CD14-positive monocyte (primary cell): ENCODE measurements around the gene UNC5C. TPM values are rescaled to one million over a fixed set of nuclear protein-coding genes. Genes with fewer than 3 reads are reported as not detected.

Experiments used
- DNase-seq, 3 donors: peaks; one replicate each; pipeline ENCODE4 v3.0.0-alpha.2; 2011 to 2022
- H2AFZ ChIP-seq: 2 replicates; pipeline ENCODE4 v1.6.0; 2012; ENCODE audit warnings: mild to moderate bottlenecking, low read depth, low read length, inconsistent platforms; ENCODE audit not compliant: insufficient read depth, poor library complexity, severe bottlenecking
- H3K27ac ChIP-seq, 2 donors: 1 replicate in 1 of 2; 2 replicates in 1 of 2; pipeline ENCODE4 v1.5.1; 2012 to 2013; ENCODE audit warnings: low read length in 2 of 2, control low read depth in 1 of 2, inconsistent platforms in 1 of 2, low read depth in 1 of 2, mild to moderate bottlenecking in 1 of 2
- H3K27me3 ChIP-seq, 2 donors: one replicate each; pipeline versions ENCODE4 v1.6.0 to v1.6.1; 2011 to 2013; ENCODE audit warnings: low read length in 2 of 2; ENCODE audit not compliant: control insufficient read depth in 2 of 2, insufficient read depth in 2 of 2
- H3K36me3 ChIP-seq, 2 donors: replicated peaks in 1 of 2; 1 replicate in 1 of 2; 2 replicates in 1 of 2; pipeline versions ENCODE4 v1.5.1 to v1.6.1; 2012 to 2013; ENCODE audit warnings: low read length in 2 of 2, control low read depth in 1 of 2, inconsistent platforms in 1 of 2, mild to moderate bottlenecking in 1 of 2; ENCODE audit not compliant: insufficient read depth in 2 of 2, control insufficient read depth in 1 of 2
- H3K4me1 ChIP-seq, 2 donors: 1 replicate in 1 of 2; 2 replicates in 1 of 2; pipeline versions ENCODE4 v1.5.1 to v1.6.1; 2012 to 2013; ENCODE audit warnings: low read length in 2 of 2, control low read depth in 1 of 2, inconsistent platforms in 1 of 2, mild to moderate bottlenecking in 1 of 2, moderate library complexity in 1 of 2; ENCODE audit not compliant: insufficient read depth in 2 of 2, control insufficient read depth in 1 of 2
- H3K4me2 ChIP-seq: replicated peaks from 2 replicates; pipeline ENCODE3; 2012; ENCODE audit warnings: low read length, moderate library complexity, mild to moderate bottlenecking; ENCODE audit not compliant: poor library complexity, severe bottlenecking; ENCODE audit errors: extremely low read depth
- H3K4me3 ChIP-seq, 3 experiments: fragments of 200-600 bp in 1 of 3; sonication (generic) in 1 of 3; replicated peaks in 1 of 3; 1 replicate in 2 of 3; 2 replicates in 1 of 3; pipeline ENCODE4 v1.5.1; 2011 to 2013; ENCODE audit warnings: low read length in 3 of 3, mild to moderate bottlenecking in 3 of 3, control low read depth in 2 of 3, low read depth in 2 of 3, inconsistent platforms in 1 of 3, moderate library complexity in 1 of 3
- H3K79me2 ChIP-seq: 2 replicates; pipeline ENCODE4 v1.6.0; 2012; ENCODE audit warnings: mild to moderate bottlenecking, control low read depth, inconsistent platforms, low read length, moderate library complexity; ENCODE audit not compliant: insufficient read depth
- H3K9ac ChIP-seq: 2 replicates; pipeline ENCODE4 v1.6.0; 2017; ENCODE audit warnings: low read length, mild to moderate bottlenecking; ENCODE audit not compliant: insufficient read depth, poor library complexity, severe bottlenecking
- H3K9me3 ChIP-seq, 2 donors: replicated peaks in 1 of 2; 1 replicate in 1 of 2; 2 replicates in 1 of 2; pipeline versions ENCODE4 v1.5.1 to v1.6.1; 2012 to 2013; ENCODE audit warnings: low read length in 2 of 2, control low read depth in 1 of 2; ENCODE audit not compliant: control insufficient read depth in 1 of 2, insufficient read depth in 1 of 2
- H4K20me1 ChIP-seq: 2 replicates; pipeline ENCODE4 v1.6.0; 2012; ENCODE audit warnings: mild to moderate bottlenecking, low read length, control low read depth, moderate library complexity; ENCODE audit not compliant: insufficient read depth
- H3K27ac Mint-ChIP-seq, 7 donors: one replicate each; pipeline ENCODE4 v1.8.0; 2020; ENCODE audit warnings: mild to moderate bottlenecking in 7 of 7, mixed read lengths in 7 of 7, moderate library complexity in 6 of 7, inconsistent platforms in 2 of 7
- H3K27me3 Mint-ChIP-seq, 3 donors: one replicate each; pipeline ENCODE4 v1.8.0; 2021 to 2022; ENCODE audit warnings: low read depth in 3 of 3, mild to moderate bottlenecking in 3 of 3, mixed read lengths in 3 of 3, moderate library complexity in 3 of 3, inconsistent platforms in 1 of 3
- H3K36me3 Mint-ChIP-seq, 2 donors: one replicate each; pipeline ENCODE4 v1.8.0; 2020; ENCODE audit warnings: mixed read lengths in 2 of 2, inconsistent platforms in 1 of 2, mild to moderate bottlenecking in 1 of 2
- H3K4me1 Mint-ChIP-seq: one replicate; pipeline ENCODE4 v1.8.0; 2020; ENCODE audit warnings: mild to moderate bottlenecking, mixed read lengths
- H3K4me3 Mint-ChIP-seq, 2 donors: one replicate each; pipeline ENCODE4 v1.8.0; 2020; ENCODE audit warnings: mild to moderate bottlenecking in 2 of 2, mixed read lengths in 2 of 2, moderate library complexity in 1 of 2
- H3K9me3 Mint-ChIP-seq, 7 donors: one replicate each; pipeline ENCODE4 v1.8.0; 2020 to 2022; ENCODE audit warnings: mixed read lengths in 7 of 7, mild to moderate bottlenecking in 6 of 7, moderate library complexity in 6 of 7, inconsistent platforms in 2 of 7
- WGBS: methylation state at CpG from one replicate; pipeline ENCODE4 v1.1.5; 2013; ENCODE audit warnings: missing lambda C conversion rate; ENCODE audit not compliant: insufficient coverage; 5-methylcytosine and 5-hydroxymethylcytosine counted together
- intact Hi-C, 2 donors: fragments of 100-400 bp; cut with micrococcal nuclease; formaldehyde crosslinking; loops; one replicate each; pipeline versions ENCODE4 v1.15.0 to v1.15.1; 2023
- polyA plus RNA-seq, 3 donors: library from polyadenylated mRNA; depleted of rRNA in 1 of 3; unstranded in 2 of 3; stranded (reverse) in 1 of 3; fragments of 300-500 nt in 2 of 3; fragments of >200 nt in 1 of 3; fragmentation: Illumina TruSeq in 2 of 3; gene quantifications; 1 replicate in 2 of 3; 2 replicates in 1 of 3; pipeline ENCODE4 v1.2.3, GENCODE V29; 2012 to 2021
- TF ChIP-seq, protein P1 (sequence below): fragments of 200-600 bp; IDR thresholded peaks from one replicate; pipeline ENCODE4 v1.8.0; 2022; ENCODE audit warnings: antibody characterized with exemption, mild to moderate bottlenecking

UNC5C gene
- polyA plus RNA-seq, 3 donors = 0.03 TPM; not detected in 2

- H3K4me3 Mint-ChIP-seq = no peak overlapping the region
- H3K36me3 Mint-ChIP-seq = no peaks in the 10 kb centered on the region
- peaks cover 0 to 3% (median 2%) of the 10 kb centered on the region in 7 donors for H3K9me3 Mint-ChIP-seq
- no peaks in the 10 kb centered on the region for H3K36me3 ChIP-seq
- no peaks in the 10 kb centered on the region for H3K9me3 ChIP-seq
- peaks cover 0 to 2% (median 0%) of the 10 kb centered on the region in 3 donors for H3K27me3 Mint-ChIP-seq
- intact Hi-C loops = no loop called here
- no peaks in the 10 kb centered on the region for H3K27me3 ChIP-seq
- H3K4me2 ChIP-seq = no peak overlapping the region
- H3K27ac ChIP-seq = no peak overlapping the region
- no peaks in the 10 kb centered on the region for H4K20me1 ChIP-seq
- H3K9ac ChIP-seq = no peak overlapping the region
- 100% methylated on average over 1 of the region's 5 CpGs for WGBS
- TF ChIP-seq, protein P1, sequence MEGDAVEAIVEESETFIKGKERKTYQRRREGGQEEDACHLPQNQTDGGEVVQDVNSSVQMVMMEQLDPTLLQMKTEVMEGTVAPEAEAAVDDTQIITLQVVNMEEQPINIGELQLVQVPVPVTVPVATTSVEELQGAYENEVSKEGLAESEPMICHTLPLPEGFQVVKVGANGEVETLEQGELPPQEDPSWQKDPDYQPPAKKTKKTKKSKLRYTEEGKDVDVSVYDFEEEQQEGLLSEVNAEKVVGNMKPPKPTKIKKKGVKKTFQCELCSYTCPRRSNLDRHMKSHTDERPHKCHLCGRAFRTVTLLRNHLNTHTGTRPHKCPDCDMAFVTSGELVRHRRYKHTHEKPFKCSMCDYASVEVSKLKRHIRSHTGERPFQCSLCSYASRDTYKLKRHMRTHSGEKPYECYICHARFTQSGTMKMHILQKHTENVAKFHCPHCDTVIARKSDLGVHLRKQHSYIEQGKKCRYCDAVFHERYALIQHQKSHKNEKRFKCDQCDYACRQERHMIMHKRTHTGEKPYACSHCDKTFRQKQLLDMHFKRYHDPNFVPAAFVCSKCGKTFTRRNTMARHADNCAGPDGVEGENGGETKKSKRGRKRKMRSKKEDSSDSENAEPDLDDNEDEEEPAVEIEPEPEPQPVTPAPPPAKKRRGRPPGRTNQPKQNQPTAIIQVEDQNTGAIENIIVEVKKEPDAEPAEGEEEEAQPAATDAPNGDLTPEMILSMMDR = no peak
- H3K4me1 ChIP-seq = no peaks in the 10 kb centered on the region
- no peaks in the 10 kb centered on the region for H3K79me2 ChIP-seq
- no peaks in the 10 kb centered on the region for H3K4me1 Mint-ChIP-seq
- peak overlapping the region in 2 of 7 donors; percentile 22 to 42 for H3K27ac Mint-ChIP-seq
- no peak overlapping the region for H3K4me3 ChIP-seq
- DNase-seq = no peak
- no peak overlapping the region for H2AFZ ChIP-seq
Observed at GRCh38 chr4:95188701-95189370, 359.9 kb downstream of the UNC5C start.

GRCh38 chr4:95186666-95187065 lies 362.1 kb downstream of the UNC5C start:
- Mint-ChIP-seq H3K4me1 (no peaks in the 10 kb centered on the region), H3K27ac (no peak overlapping the region), H3K9me3 (peaks cover 0 to 3% (median 0%) of the 10 kb centered on the region in 7 donors), H3K4me3 (no peak overlapping the region), H3K27me3 (no peaks in the 10 kb centered on the region), H3K36me3 (no peaks in the 10 kb centered on the region)
- Histone ChIP-seq H3K9ac (no peak overlapping the region), H3K4me3 (no peak overlapping the region), H3K36me3 (no peaks in the 10 kb centered on the region), H3K27me3 (no peaks in the 10 kb centered on the region), H3K4me2 (no peak overlapping the region), H4K20me1 (no peaks in the 10 kb centered on the region), H3K4me1 (no peaks in the 10 kb centered on the region), H3K27ac (no peak overlapping the region), H2AFZ (no peak overlapping the region), H3K9me3 (no peaks in the 10 kb centered on the region), H3K79me2 (no peaks in the 10 kb centered on the region)
- WGBS = 75% methylated on average over 3 of the region's 8 CpGs
- TF ChIP-seq, protein P1 = no peak
- DNase-seq = no peak
- intact Hi-C loops = no loop called here
